Astrocyte of the spinal cord (primary cell): ENCODE data around the gene TNFSF12.
"Not testable (repeated sequence)": the region's sequence is repeated elsewhere in the genome, so short reads cannot be mapped to it uniquely, and the experiment has no call there.

Experiments
- DNase-seq: peaks from one replicate; pipeline ENCODE4 v3.0.0; 2011; ENCODE audit warnings: low read depth, low spot score
- H3K4me3 ChIP-seq: 2 replicates; pipeline ENCODE4 v1.5.1; 2011; ENCODE audit warnings: low read depth, mild to moderate bottlenecking, low read length, moderate library complexity
- CTCF ChIP-seq: IDR thresholded peaks from 2 replicates; pipeline ENCODE4 v1.5.1; 2012; ENCODE audit warnings: low read depth, mild to moderate bottlenecking, low read length, inconsistent platforms
- in situ Hi-C: cut with HindIII; loops from 2 replicates; pipeline ENCODE4 v1.10.0; 2017; ENCODE audit warnings: low sequenced_read_pairs

The TNFSF12 gene

GRCh38 chr17:7589891-7590691, 41.2 kb downstream of the TNFSF12 start, which contains the start of gene SOX15:
TSS of gene SOX15 (minus strand) at chr17:7590094. CDS start at chr17:7589676, 418 bp downstream.
- DNase-seq = peak; percentile 27
- no peak for TF ChIP-seq CTCF
- in situ Hi-C loops = no loop called here
- H3K4me3 ChIP-seq = peak within 1 kb of the TSS; percentile 13

GRCh38 chr17:7590743-7591142, 41.9 kb downstream of the TNFSF12 start:
- no peak overlapping the region for H3K4me3 ChIP-seq
- no peak for TF ChIP-seq CTCF
- in situ Hi-C loops = no loop called here
- peak; percentile 65 for DNase-seq

- H3K4me3 ChIP-seq = no peak overlapping the region
- no peak for TF ChIP-seq CTCF
- DNase-seq = no peak
- in situ Hi-C loops = no loop called here
Measured at GRCh38 chr17:7591596-7591995, 42.7 kb downstream of the TNFSF12 start.

- no peak overlapping the region for H3K4me3 ChIP-seq
- in situ Hi-C loops = no loop called here
- TF ChIP-seq CTCF = no peak
Measured at GRCh38 chr17:7592422-7593021, 43.7 kb downstream of the TNFSF12 start.

GRCh38 chr17:7593296-7593695, 44.4 kb downstream of the TNFSF12 start:
- no peak overlapping the region for H3K4me3 ChIP-seq
- in situ Hi-C loops = no loop called here
- DNase-seq = no peak
- no peak for TF ChIP-seq CTCF

More at GRCh38 chr17:7592422-7593021, 43.7 kb downstream of the TNFSF12 start:
- DNase-seq = no peak

GRCh38 chr17:7597561-7597960, 48.7 kb downstream of the TNFSF12 start:
- H3K4me3 ChIP-seq, DNase-seq, in situ Hi-C loops: not testable (repeated sequence)

GRCh38 chr17:7606280-7606679, 57.4 kb downstream of the TNFSF12 start:
- no peak for TF ChIP-seq CTCF
- no peak overlapping the region for H3K4me3 ChIP-seq
- in situ Hi-C loops = no loop called here
- DNase-seq = no peak
